RPMI7951 (cell line): ENCODE results near the gene USH2A. TPM values are rescaled to one million over a fixed set of nuclear protein-coding genes. Genes with fewer than 3 reads are reported as not detected.
A peak's percentile ranks its signal among the peaks of the same experiment; 100 is the strongest.
"Not testable (repeated sequence)": the region's sequence is repeated elsewhere in the genome, so short reads cannot be mapped to it uniquely, and the experiment has no call there.

ENCODE experiments used
- DNase-seq: peaks from one replicate; pipeline ENCODE4 v3.0.0-alpha.2; 2012; ENCODE audit warnings: low read depth
- total RNA-seq: library from RNA; depleted of rRNA; stranded (reverse); fragments of >200 nt; shearing (Covaris generic); gene quantifications from 2 replicates; pipeline ENCODE4 v1.2.3, GENCODE V29; 2014

USH2A gene
- total RNA-seq, 1 experiment from 2014 or later, result under 0.01 TPM

DNA sequence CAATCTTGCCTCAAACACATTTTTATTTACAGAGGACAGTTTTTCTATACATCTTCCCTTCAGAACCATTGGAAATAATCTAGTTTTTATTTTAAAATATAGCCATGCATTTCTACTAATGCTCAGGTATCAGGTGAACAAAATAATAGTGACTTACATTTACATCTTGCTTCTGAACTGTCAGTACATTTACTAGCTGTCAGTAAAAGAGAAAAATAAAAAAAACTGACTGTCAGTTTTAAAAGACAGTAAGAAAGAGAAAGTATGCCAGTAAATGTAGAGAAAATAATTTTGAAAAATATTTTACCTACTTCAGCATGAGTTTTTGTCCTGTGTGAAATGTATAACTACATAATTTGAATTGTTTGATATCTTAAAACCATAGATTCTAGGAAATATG, 33.5 kb downstream of the USH2A start:
- DNase-seq, result no peak

- no peak for DNase-seq
Observed at GRCh38 chr1:216388558-216388957, 34.7 kb downstream of the USH2A start.

DNA sequence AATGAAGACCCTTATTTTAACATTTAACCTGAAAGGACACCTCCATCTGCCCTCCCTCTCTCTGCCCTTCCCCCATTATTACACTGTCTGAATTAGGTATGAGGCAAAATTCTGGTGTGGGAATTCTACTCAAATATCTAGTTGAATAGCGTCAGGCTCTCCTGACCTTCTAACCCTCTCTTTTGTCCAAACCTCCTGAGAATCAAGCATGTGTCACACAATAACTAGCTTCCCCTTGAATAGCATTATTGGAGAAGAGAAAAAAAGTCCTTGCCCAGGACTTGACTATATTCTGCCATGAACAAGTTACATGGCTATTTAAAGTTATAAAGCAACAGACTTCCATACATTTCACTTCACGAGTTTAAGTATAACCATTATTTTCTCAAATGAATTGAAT, 35.5 kb downstream of the USH2A start:
- no peak for DNase-seq

- DNase-seq, result no peak
Observed at GRCh38 chr1:216379441-216379840, 43.8 kb downstream of the USH2A start.

DNA sequence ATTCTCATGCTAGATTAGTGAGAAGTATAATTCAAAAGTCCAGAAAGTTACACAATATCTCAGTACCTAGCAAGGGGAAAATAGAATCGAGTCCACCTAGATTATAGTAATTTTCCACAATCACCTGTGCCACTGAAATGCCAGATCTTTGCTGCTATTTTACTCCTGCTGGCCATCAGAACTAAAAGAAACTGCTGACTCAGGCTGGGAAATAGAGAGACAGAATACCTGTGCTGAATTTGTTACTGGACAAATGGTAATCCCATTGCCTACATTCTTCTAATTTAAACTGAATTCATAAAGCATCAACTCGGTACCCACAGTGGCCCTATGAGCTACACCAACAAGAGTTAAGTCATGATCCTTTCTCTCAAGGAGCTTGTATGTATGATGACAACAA, 55.0 kb downstream of the USH2A start:
- DNase-seq, result no peak

- no peak for DNase-seq
Observed at GRCh38 chr1:216366979-216367378, 56.3 kb downstream of the USH2A start.

DNA sequence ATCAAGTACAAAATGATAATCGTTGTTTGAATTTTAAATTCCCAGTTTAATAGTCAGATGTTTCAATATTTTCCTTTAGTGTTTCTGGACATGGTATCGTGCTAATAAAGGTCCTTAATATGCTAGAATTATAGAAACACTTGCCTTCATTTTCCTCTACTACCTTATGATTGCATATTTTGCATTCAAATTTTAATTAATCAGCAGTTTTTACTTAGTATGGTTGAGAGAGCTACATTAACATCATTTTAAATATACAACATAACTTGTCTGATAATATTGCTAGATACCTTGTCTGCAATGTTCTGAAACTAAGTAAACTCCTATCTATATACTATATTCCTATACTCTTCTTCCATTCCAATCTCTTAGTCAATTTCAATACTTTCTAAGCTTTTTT, 66.3 kb downstream of the USH2A start:
- DNase-seq, result no peak

- no peak for DNase-seq
Observed at GRCh38 chr1:216350186-216350585, 73.1 kb downstream of the USH2A start.

DNA sequence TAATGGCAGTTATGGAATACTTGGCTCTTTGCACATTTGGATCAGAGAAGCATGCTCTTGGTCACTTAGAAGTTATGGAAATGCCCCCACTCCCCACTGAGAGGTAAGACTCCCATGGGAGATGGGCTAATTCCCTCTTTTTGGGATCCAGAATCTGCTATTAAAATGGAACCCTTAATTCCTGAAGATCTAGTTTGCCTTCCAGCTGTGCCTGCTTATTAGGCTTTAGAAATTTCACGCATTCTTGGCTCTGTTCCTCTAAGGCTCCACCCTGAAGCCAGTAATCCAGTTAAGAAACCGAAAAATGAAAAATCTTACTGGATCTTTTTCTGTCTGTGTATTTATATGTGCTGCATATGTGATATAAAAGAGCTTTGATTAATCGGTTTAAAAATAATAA, 76.7 kb downstream of the USH2A start:
- no peak for DNase-seq

DNA sequence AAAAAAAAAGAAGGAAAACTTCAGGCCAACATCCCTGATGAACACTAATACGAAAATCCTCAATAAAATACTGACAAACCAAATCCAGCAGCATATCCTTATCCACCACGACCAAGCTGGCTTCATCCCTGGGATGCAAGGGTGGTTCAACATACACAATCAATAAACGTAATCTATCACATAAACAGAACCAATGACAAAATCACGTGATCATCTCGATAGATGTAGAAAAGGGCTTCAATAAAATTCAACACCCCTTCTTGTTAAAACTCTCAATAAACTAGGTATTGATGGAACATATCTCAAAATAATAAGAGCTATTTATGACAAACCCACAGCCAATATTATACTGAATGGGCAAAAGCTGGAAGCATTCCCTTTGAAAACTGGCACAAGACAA, 82.7 kb downstream of the USH2A start:
- DNase-seq, result not testable (repeated sequence)

- DNase-seq, result no peak
Observed at GRCh38 chr1:216332462-216332861, 90.8 kb downstream of the USH2A start.

DNA sequence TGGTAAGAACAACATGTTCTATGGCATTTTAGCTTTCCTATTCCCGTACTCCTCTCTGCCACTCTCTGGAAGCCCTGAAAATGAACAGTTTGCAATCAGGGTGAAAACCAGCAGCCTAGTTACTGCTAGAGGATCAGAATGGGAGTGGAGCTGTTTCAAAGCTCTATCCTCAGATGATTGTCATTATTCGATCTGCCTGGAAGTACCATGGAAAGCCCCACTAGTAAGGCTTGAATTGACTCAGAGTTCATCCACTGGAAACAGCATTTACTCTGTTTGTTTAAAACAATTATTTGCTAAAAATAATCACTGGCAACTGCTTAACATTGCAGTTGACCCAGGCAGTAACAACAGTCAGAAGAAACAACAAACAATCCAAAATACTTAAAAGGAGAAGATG, 91.2 kb downstream of the USH2A start:
- DNase-seq, result no peak

- no peak for DNase-seq
Observed at GRCh38 chr1:216331211-216331610, 92.0 kb downstream of the USH2A start.

DNA sequence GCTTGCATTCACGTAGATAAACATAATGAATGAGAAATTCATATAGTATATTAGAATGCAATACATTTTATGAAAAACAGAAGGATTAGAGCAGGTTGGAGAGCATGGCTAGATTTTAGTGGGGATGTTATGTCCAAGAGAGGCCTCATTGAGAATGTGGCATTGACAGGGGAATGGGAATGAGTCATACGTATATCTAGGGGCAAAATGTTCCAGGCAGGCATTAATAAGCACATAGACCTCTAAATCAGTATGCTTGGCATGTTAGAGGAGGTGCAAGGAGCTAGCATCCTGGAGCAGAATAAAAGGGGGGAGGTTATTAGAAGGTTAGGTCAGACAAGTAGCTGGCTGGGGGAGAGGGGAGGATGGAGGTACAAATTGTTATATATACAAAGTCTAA, 93.0 kb downstream of the USH2A start:
- no peak for DNase-seq

GRCh38 chr1:216325946-216326345, 97.3 kb downstream of the USH2A start:
- peak; percentile 1 for DNase-seq

GRCh38 chr1:216325336-216325735, 97.9 kb downstream of the USH2A start:
- DNase-seq, result no peak

DNA sequence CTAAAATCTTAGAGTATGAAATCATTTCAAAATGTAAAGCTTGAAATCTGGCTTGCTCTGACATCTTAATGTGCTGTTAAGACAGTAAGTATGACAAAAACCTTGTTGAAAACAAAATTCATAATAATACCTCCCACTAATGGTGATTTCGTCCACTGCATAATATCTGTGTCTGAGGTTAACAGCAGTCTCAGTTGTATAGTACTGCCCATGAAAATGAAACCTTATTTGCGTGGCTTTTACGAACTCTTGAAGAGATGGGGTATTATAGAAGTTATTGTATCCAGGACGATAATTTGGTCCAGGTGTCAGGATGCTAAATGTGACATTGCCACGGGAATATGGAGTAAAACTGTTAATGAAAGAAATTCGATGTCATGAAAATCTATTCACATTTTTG, 99.9 kb downstream of the USH2A start:
- DNase-seq, result no peak

DNA sequence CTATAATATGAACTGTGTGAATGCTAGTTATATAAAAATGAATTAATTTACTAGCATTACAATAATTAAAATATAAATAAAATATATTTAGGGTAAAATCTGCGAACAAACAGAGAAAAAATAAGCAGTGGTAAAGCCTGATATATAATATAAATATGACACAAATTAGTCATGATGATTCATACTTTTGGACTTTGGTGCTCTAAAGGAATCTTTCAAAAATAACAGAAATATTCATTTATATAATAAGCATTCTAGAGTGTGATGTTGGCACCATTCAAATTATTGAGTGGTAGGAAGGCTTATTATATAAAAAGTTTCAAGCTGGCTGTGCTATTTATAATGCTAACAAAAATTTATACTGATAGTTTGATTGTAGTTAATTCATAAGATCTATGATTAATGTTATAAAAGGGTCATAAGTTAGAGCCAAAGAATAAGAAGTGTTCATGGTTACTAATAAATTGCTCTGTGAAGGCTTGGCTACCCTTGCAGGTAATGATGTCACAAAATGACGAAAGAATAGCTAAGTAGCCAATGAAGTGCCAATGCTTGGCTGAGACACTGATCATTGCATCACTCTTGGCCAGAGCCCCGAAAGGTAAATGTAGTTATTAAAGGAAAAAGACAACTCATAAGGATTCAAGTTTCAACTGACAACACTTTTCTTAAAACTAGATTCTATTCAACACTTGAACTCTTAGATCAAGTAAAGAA, 108.7 kb downstream of the USH2A start:
- DNase-seq, result no peak

DNA sequence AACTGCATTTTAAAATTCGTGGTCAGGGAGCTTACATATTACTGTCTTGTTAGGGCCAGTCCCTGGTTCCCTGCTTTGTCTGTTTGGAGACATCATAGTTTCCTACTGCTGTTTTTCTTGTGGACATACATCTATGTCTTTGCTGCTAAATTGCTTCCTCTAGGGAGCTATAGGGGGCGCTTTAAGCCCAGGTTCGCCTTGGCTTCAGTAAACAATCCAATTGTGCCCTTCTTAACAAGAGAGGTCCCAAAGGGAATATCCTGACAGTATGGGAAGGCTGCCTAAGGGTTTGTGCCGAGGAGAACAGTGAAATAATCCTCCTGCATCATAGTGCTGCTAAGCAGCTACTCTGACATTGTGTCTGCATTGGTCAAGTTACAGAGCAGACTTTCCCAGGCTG, 112.5 kb downstream of the USH2A start:
- DNase-seq, result peak; percentile 13

GRCh38 chr1:216306830-216307229, 116.4 kb downstream of the USH2A start:
- no peak for DNase-seq

GRCh38 chr1:216303690-216304089, 119.6 kb downstream of the USH2A start:
- DNase-seq, result no peak

- DNase-seq, result no peak
Observed at GRCh38 chr1:216293683-216294082, 129.6 kb downstream of the USH2A start.

DNA sequence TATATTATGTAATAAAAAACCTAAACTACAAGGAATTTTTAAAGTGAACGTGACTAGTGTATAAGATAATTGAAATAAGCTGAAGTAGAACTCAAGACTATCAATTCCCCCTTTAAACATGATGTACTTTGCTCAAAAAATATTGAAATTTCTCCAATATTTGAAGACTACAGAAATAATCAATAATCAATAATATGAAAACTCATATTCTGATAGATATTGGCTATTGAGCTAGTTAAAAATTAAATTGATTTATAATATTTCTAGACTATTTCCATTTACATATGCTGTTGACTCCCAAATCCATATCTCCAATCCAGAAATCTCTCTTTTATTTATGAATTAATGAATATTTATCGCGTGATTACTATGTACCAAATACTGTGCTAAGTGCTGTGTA, 133.2 kb downstream of the USH2A start:
- no peak for DNase-seq

DNA sequence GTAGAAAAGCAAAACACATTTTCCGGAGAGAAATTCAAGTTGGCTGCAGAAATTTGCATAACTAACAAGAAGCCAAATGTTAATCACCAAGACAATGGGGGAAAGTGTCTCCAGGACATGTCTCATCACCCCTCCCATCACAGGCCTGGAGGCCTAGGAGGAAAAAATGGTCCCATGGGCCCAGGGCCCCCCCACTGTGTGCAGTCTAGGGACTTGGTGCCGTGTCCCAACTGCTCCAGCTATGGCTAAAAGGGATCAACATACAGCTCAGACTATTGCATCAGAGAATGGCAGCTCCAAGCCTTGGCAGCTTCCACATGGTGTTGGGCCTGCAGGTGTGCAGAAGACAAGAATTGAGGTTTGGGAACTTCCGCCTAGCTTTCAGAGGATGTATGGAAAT, 138.2 kb downstream of the USH2A start:
- DNase-seq, result no peak
